GM12878 (cell line): ENCODE measurements around the gene SIL1. TPM values are rescaled to one million over a fixed set of nuclear protein-coding genes. Genes with fewer than 3 reads are reported as not detected.
A peak's percentile ranks its signal among the peaks of the same experiment; 100 is the strongest.

Experiments used
- ATAC-seq: fragments of 200-7000 bp; cut with Tn5 transposase; 3 replicates; pipeline ENCODE4 v1.9.1; 2020; ENCODE audit warnings: mild to moderate bottlenecking, moderate library complexity
- BruUV-seq: library from RNA; stranded (reverse); fragments of 400-500 nt; replicated peaks from 2 replicates; lab custom pipeline; 2021; lab: Mats Ljungman, UMichigan
- CTCF ChIA-PET: fragments of 300-600 bp; sonication (Branson Sonifier 250); formaldehyde crosslinking; extraction: SDS; loops from one replicate; lab custom pipeline; 2021; ENCODE audit warnings: inconsistent platforms; lab: Yijun Ruan, JAX
- POLR2A ChIA-PET: fragments of 350-600 bp; formaldehyde crosslinking; extraction: SDS; loops from one replicate; lab custom pipeline; 2021; ENCODE audit warnings: inconsistent platforms; lab: Charles Lee
- RAD21 ChIA-PET: fragments of 300-600 bp; sonication (Branson Sonifier 250); formaldehyde crosslinking; loops from one replicate; lab custom pipeline; 2023; ENCODE audit warnings: antibody characterized with exemption; ENCODE audit not compliant: unreplicated experiment; lab: Charles Lee
- SMC1A ChIA-PET: fragments of 300-600 bp; sonication (Branson Sonifier 250); formaldehyde crosslinking; loops from one replicate; lab custom pipeline; 2023; ENCODE audit not compliant: unreplicated experiment, uncharacterized antibody; lab: Charles Lee
- DNase-seq: peaks from one replicate; pipeline ENCODE4 v3.0.0-alpha.2; 2011; ENCODE audit warnings: low read depth, low spot score
- FAIRE-seq: peaks from 3 replicates; lab custom pipeline; 2011; peaks lifted over from hg19 to GRCh38; lab: Jason Lieb, UNC
- H2AFZ ChIP-seq: 2 replicates; pipeline ENCODE4 v1.6.0; 2011; ENCODE audit warnings: low read depth, low read length, control low read depth; ENCODE audit not compliant: control insufficient read depth
- H3K27ac ChIP-seq: 2 replicates; pipeline ENCODE4 v1.5.1; 2011; ENCODE audit warnings: control low read depth; ENCODE audit not compliant: control insufficient read depth, insufficient read depth
- H3K27me3 ChIP-seq, 2 experiments: replicated peaks in 1 of 2; 2 replicates each; pipeline versions ENCODE4 v1.6.0 to v1.6.1; 2011; ENCODE audit warnings: low read length in 1 of 2; ENCODE audit not compliant: control insufficient read depth in 2 of 2, insufficient read depth in 2 of 2
- H3K36me3 ChIP-seq, 2 experiments: 2 replicates each; pipeline ENCODE4 v1.5.1; 2011; ENCODE audit warnings: low read length in 1 of 2; ENCODE audit not compliant: control insufficient read depth in 2 of 2, insufficient read depth in 2 of 2
- H3K4me1 ChIP-seq: 2 replicates; pipeline ENCODE4 v1.6.1; 2011; ENCODE audit warnings: mild to moderate bottlenecking, low read length, moderate library complexity, mixed read lengths; ENCODE audit not compliant: control insufficient read depth, insufficient read depth
- H3K4me2 ChIP-seq: 2 replicates; pipeline ENCODE4 v1.6.0; 2011; ENCODE audit warnings: control low read depth; ENCODE audit not compliant: control insufficient read depth, insufficient read depth
- H3K4me3 ChIP-seq: fragments of 200-600 bp; sonication (generic); 2 replicates; pipeline ENCODE4 v1.5.1; 2016
- H3K79me2 ChIP-seq: 2 replicates; pipeline ENCODE4 v1.6.0; 2011; ENCODE audit warnings: low read length; ENCODE audit not compliant: control insufficient read depth, insufficient read depth
- H3K9ac ChIP-seq: 2 replicates; pipeline ENCODE4 v1.8.0; 2011; ENCODE audit warnings: low read length, control low read depth, mixed read lengths; ENCODE audit not compliant: control insufficient read depth, insufficient read depth
- H3K9me3 ChIP-seq: replicated peaks from 3 replicates; pipeline ENCODE4 v1.5.1; 2011; ENCODE audit warnings: mild to moderate bottlenecking, low read length; ENCODE audit not compliant: control insufficient read depth, insufficient read depth
- H4K20me1 ChIP-seq: 2 replicates; pipeline ENCODE4 v1.6.0; 2011; ENCODE audit not compliant: control insufficient read depth, insufficient read depth
- ATF7 ChIP-seq: fragments of 450-650 bp; IDR thresholded peaks from 2 replicates; pipeline ENCODE4 v1.6.1; 2016; ENCODE audit warnings: low read depth, mild to moderate bottlenecking
- CEBPZ ChIP-seq: fragments of 150-350 bp; IDR thresholded peaks from 2 replicates; pipeline ENCODE4 v1.6.1; 2016; ENCODE audit warnings: low read depth, low read length
- CHD4 ChIP-seq: fragments of 200-600 bp; sonication (generic); IDR thresholded peaks from 2 replicates; pipeline ENCODE4 v1.6.1; 2016; ENCODE audit warnings: mild to moderate bottlenecking
- IKZF2 ChIP-seq, 2 experiments: fragments of 450-650 bp; IDR thresholded peaks; 2 replicates each; pipeline ENCODE4 v1.6.1; 2017; ENCODE audit warnings: mild to moderate bottlenecking in 2 of 2, moderate library complexity in 2 of 2
- JUND ChIP-seq: IDR thresholded peaks from 2 replicates; pipeline ENCODE4 v1.6.1; 2012; ENCODE audit warnings: low read depth, mild to moderate bottlenecking, low read length, improper control_type of control experiment, moderate library complexity
- MEF2B ChIP-seq: fragments of 450-650 bp; IDR thresholded peaks from 2 replicates; pipeline ENCODE4 v1.6.1; 2018; ENCODE audit warnings: mild to moderate bottlenecking, moderate library complexity; ENCODE audit not compliant: partially characterized antibody, poor library complexity, severe bottlenecking
- MTA2 ChIP-seq: fragments of 450-650 bp; IDR thresholded peaks from 2 replicates; pipeline ENCODE4 v1.6.1; 2016; ENCODE audit warnings: low read depth, mild to moderate bottlenecking, moderate library complexity
- STAT3 ChIP-seq: IDR thresholded peaks from 2 replicates; pipeline ENCODE4 v1.6.1; 2011; ENCODE audit warnings: low read depth, low read length, improper control_type of control experiment
- USF1 ChIP-seq: IDR thresholded peaks from 2 replicates; pipeline ENCODE4 v1.6.1; 2011; ENCODE audit warnings: borderline replicate concordance, low read depth, mild to moderate bottlenecking, moderate library complexity, mixed read lengths, low read length; ENCODE audit not compliant: insufficient read depth; ENCODE audit errors: extremely low read length
- YY1 ChIP-seq: IDR thresholded peaks from 2 replicates; pipeline ENCODE4 v1.6.1; 2011; ENCODE audit warnings: low read depth, mild to moderate bottlenecking, low read length
- ZNF687 ChIP-seq: fragments of 450-650 bp; IDR thresholded peaks from 2 replicates; pipeline ENCODE4 v1.6.1; 2017; ENCODE audit warnings: mild to moderate bottlenecking, moderate library complexity
- WGBS: methylation state at CpG from one replicate; pipeline ENCODE4 v1.1.6; 2016; ENCODE audit warnings: low lambda C conversion rate; ENCODE audit not compliant: insufficient replicate concordance, insufficient coverage; ENCODE audit errors: missing lambda C conversion rate; 5-methylcytosine and 5-hydroxymethylcytosine counted together
- in situ Hi-C: fragments of 300-500 bp; cut with MboI; formaldehyde crosslinking; loops from 9 replicates; pipeline ENCODE4 v1.14.3; 2018; ENCODE audit warnings: mixed read lengths
- intact Hi-C: fragments of 100-400 bp; cut with micrococcal nuclease; formaldehyde crosslinking; loops from one replicate; pipeline ENCODE4 v1.14.2; 2022; ENCODE audit not compliant: unreplicated experiment
- polyA plus RNA-seq, 11 experiments: library from polyadenylated mRNA; depleted of rRNA in 4 of 11; unstranded in 6 of 11; stranded (reverse) in 5 of 11; fragments of >200 nt; fragmentation: Nextera tagmentation in 4 of 11; fragmentation: Illumina TruSeq in 1 of 11; extraction: Ambion mirVana in 4 of 11; extraction: Trizol in 1 of 11; gene quantifications; 1 replicate in 1 of 11; 2 replicates in 10 of 11; pipeline versions ENCODE4 v1.2.1 to v1.2.3, GENCODE V29; 2011 to 2016; ENCODE audit warnings: inconsistent platforms in 2 of 11, missing spikeins in 2 of 11, low read depth in 1 of 11
- total RNA-seq, 4 experiments: library from RNA; depleted of rRNA in 3 of 4; stranded (reverse); fragments of >200 nt in 3 of 4; fragmentation: Illumina TruSeq in 1 of 4; extraction: Trizol in 1 of 4; gene quantifications; 2 replicates each; pipeline versions ENCODE4 v1.2.1 to v1.2.3, GENCODE V29; 2013 to 2021

Gene SIL1
- total and polyA plus RNA-seq, 10 of the 15 experiments (the other 5 are each of a cell fraction or from before 2014, with no cell fraction given): 4.1 to 49.8 (median 29.4) TPM

- CTCF ChIA-PET: interaction anchor here (0.5 kb wide), 1 partner anchor 1312 kb away, joined by 4 read pairs; no protein-coding TSS in a partner anchor
- in situ Hi-C loops: no loop called here
- Histone ChIP-seq H3K36me3 (no peaks in the 10 kb centered on the region; a peak in 1 of 4 replicates), H3K4me3 (no peak overlapping the region), H4K20me1 (no peaks in the 10 kb centered on the region), H3K4me1 (peaks cover 12% of the 10 kb centered on the region), H3K4me2 (no peak overlapping the region), H3K9me3 (no peaks in the 10 kb centered on the region)
- FAIRE-seq: no peak
- no peak for TF ChIP-seq ATF7
- TF ChIP-seq JUND: no peak
- TF ChIP-seq STAT3: no peak
- TF ChIP-seq MEF2B: peak; percentile 10
- no peak for TF ChIP-seq CEBPZ
- TF ChIP-seq MTA2: peak; percentile 92
- peak; percentile 20; the same call in 1 of the 2 replicates for TF ChIP-seq ZNF687
- no peak for TF ChIP-seq USF1
- TF ChIP-seq CHD4: no peak
- TF ChIP-seq YY1: no peak
- TF ChIP-seq IKZF2 (IDR thresholded peaks at IDR 0.05): 0 out of 4 replicates have a peak, but pooled peaks of 1 of the 2 experiments have one; percentile 25
- TF ChIP-seq, all 136 proteins: peak for 4
- Histone ChIP-seq H3K27ac (no peak overlapping the region), H3K79me2 (no peaks in the 10 kb centered on the region; the same call in none of the 2 replicates), H2AFZ (no peak overlapping the region), H3K9ac (no peak overlapping the region), H3K27me3 (no peaks in the 10 kb centered on the region)
- intact Hi-C loops: no loop called here
- WGBS: 100% methylated on average over 1 of the region's 1 CpG
- POLR2A ChIA-PET: interaction anchor here (1.3 kb wide), 1 partner anchor 12 kb away, joined by 6 read pairs; no protein-coding TSS in a partner anchor
- ATAC-seq (no peak), DNase-seq (no peak)
- BruUV-seq: no TSS peak
- SMC1A ChIA-PET: interaction anchor here (1.1 to 2.0 kb wide), 3 partner anchors 12 to 30 kb away, joined by 3 to 5 read pairs (median 3); no protein-coding TSS in a partner anchor
- RAD21 ChIA-PET: interaction anchor here (0.6 kb wide), 1 partner anchor 101 kb away, joined by 3 read pairs; no protein-coding TSS in a partner anchor
Observed at GRCh38 chr5:139063664-139064054, 134.5 kb downstream of the SIL1 start.
